Stimulated activated CD4-positive, alpha-beta T cell treated with anti-CD3 and anti-CD28 coated beads, Interleukin-12 subunit alpha, Interleukin-12 subunit beta, amount 100 ng/mL, for 48 hours (primary cell): ENCODE measurements around the gene UNC79.

Experiments used
- DNase-seq, 3 donors: peaks; one replicate each; pipeline ENCODE4 v3.0.0-alpha.2; 2020; ENCODE audit warnings: low read depth in 2 of 3, low spot score in 1 of 3

Gene UNC79

GRCh38 chr14:93723001-93723400 is 292.3 kb downstream of the UNC79 start:
- DNase-seq = no peak

GRCh38 chr14:93725002-93725582 is 294.4 kb downstream of the UNC79 start:
- DNase-seq = no peak

GRCh38 chr14:93725993-93726392 is 295.3 kb downstream of the UNC79 start:
- DNase-seq = no peak

GRCh38 chr14:93727039-93727740 is 296.5 kb downstream of the UNC79 start:
- no peak for DNase-seq

GRCh38 chr14:93727917-93728650 is 297.3 kb downstream of the UNC79 start:
- no peak for DNase-seq

GRCh38 chr14:93728651-93729016 is 297.9 kb downstream of the UNC79 start:
- no peak for DNase-seq

GRCh38 chr14:93729993-93730392 is 299.3 kb downstream of the UNC79 start:
- DNase-seq = no peak

GRCh38 chr14:93731753-93732152 is 301.0 kb downstream of the UNC79 start:
- no peak for DNase-seq

- DNase-seq = no peak
Observed at GRCh38 chr14:93732524-93732923, 301.8 kb downstream of the UNC79 start.

GRCh38 chr14:93733231-93733630 is 302.5 kb downstream of the UNC79 start:
- DNase-seq = no peak

GRCh38 chr14:93733631-93734030 is 302.9 kb downstream of the UNC79 start:
- DNase-seq = no peak

GRCh38 chr14:93734086-93734822 is 303.5 kb downstream of the UNC79 start:
- DNase-seq = no peak

GRCh38 chr14:93735206-93735605 is 304.5 kb downstream of the UNC79 start:
- no peak for DNase-seq

GRCh38 chr14:93736378-93737014 is 305.8 kb downstream of the UNC79 start:
- DNase-seq = no peak

GRCh38 chr14:93737634-93738033 is 306.9 kb downstream of the UNC79 start:
- DNase-seq = no peak

GRCh38 chr14:93741556-93742230 is 311.0 kb downstream of the UNC79 start:
- DNase-seq = no peak

- DNase-seq = no peak
Observed at GRCh38 chr14:93742761-93743160, 312.0 kb downstream of the UNC79 start.

- DNase-seq = no peak
Observed at GRCh38 chr14:93743270-93744060, 312.7 kb downstream of the UNC79 start.

GRCh38 chr14:93744176-93744575 is 313.4 kb downstream of the UNC79 start:
- DNase-seq = no peak

GRCh38 chr14:93744876-93745275 is 314.1 kb downstream of the UNC79 start:
- no peak for DNase-seq
